CD4-positive, alpha-beta T cell treated with Interleukin-17A for 4 hours (primary cell): Measurements from ENCODE around the gene SUCO.
"Not testable (repeated sequence)": the region's sequence is repeated elsewhere in the genome, so short reads cannot be mapped to it uniquely, and the experiment has no call there.

ENCODE experiments used
- DNase-seq: peaks from one replicate; pipeline ENCODE4 v3.0.0-alpha.2; 2020; ENCODE audit warnings: mixed read lengths

SUCO gene

GRCh38 chr1:172616195-172616594, 83.2 kb downstream of the SUCO start:
- DNase-seq: no peak

- no peak for DNase-seq
Measured at GRCh38 chr1:172616636-172617035, 83.7 kb downstream of the SUCO start.

- DNase-seq: not testable (repeated sequence)
Measured at GRCh38 chr1:172620603-172621002, 87.7 kb downstream of the SUCO start.

GRCh38 chr1:172622541-172622940, 89.6 kb downstream of the SUCO start:
- no peak for DNase-seq

GRCh38 chr1:172623748-172624147, 90.8 kb downstream of the SUCO start:
- DNase-seq: no peak

DNA sequence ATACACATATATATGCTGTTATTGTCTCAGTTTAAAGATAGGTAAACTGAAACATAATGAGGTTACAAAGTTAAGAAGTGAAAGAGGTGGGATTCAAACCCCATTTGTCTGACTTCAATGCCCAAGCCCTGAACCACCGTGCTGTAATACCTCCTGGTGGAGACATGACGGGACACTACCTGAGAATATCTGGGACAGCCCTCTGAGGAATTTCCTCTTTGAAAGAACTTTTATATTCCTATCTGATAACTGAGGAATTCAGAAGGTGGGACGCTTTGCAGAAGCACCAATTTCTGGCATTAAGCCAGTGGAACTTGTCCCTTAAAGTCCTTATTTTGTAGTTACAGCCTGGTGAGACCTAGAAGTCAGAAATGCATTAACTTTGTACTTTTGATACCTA, 93.9 kb downstream of the SUCO start:
- no peak for DNase-seq

- DNase-seq: peak; percentile 27
Measured at GRCh38 chr1:172627702-172628101, 94.8 kb downstream of the SUCO start.

DNA sequence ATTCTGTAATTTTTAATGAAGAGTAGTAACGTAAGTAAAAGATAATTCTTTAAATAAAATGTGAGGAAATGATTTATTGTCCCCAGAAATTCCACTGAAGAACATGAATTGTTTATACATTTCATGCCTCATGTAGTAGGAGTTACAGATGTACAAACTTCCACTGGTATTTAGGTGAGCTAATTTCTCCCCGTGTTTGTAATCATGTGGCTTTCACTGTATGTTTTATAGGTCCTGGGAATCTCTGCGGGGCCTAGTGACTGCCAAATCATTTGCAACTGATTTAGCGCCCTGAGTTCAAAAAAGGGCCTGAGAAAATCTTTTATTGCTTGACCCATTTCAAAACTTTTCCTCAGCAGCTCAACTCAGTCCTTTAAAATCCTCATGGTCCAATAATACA, 95.5 kb downstream of the SUCO start:
- no peak for DNase-seq

DNA sequence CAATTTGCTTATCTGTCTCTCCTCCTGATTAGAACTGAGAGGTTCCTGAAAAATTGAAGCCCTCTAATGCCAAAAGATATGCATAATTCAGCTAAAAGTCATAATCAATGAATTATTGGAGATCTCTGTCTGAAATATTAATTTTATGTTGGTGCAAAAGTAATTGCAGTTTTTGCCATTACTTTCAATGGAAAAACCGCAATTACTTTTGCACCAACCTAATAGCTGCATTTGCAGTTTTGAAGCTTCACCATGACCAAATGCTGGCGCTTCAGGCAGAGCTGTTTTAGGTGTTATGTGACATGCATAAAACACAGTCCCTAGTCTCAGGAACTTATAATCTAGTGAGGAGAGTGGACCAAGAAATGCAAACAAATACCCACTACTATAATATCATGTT, 96.2 kb downstream of the SUCO start:
- no peak for DNase-seq

GRCh38 chr1:172629638-172630037, 96.7 kb downstream of the SUCO start:
- DNase-seq: no peak

- DNase-seq: no peak
Measured at GRCh38 chr1:172630056-172630818, 97.3 kb downstream of the SUCO start.

GRCh38 chr1:172630868-172631267, 97.9 kb downstream of the SUCO start:
- DNase-seq: no peak

DNA sequence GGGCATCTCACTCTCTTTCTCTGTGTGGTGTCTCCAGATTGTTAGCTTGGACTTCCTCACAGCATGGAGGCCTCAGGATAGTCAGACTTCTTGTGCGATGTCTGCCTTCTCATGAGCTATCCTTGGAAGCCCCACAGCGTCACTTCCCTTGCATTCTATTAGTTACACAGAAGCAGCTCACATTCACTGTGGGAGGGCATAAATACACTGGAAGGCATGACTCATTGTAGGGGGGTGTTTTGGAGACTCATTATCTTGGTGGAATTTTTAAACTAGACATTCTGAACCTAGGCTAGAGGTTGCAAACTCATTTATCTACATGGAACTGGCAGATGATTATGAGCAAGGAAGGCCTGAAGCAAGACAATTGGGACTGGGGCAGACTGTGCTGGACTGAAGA, 104.6 kb downstream of the SUCO start:
- DNase-seq: peak; percentile 26

DNA sequence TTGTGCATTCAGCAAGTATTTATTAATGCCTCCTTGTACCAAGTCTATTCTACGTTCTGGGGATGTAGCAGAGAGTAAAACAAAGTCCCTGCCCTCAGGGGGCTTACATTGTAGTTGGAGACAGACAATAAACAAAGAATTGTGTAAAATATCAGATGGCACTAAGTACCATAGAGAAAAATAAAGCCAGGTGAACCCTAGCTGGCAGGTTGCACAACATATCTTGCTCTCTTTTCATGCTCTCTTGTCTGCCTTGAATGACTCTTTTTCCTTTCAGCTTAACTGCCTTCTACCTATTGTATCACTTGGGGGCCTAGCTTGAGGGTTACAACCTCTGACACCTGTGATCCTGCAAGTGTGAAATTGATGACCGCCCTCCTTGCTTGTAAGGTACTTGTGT, 105.3 kb downstream of the SUCO start:
- no peak for DNase-seq

DNA sequence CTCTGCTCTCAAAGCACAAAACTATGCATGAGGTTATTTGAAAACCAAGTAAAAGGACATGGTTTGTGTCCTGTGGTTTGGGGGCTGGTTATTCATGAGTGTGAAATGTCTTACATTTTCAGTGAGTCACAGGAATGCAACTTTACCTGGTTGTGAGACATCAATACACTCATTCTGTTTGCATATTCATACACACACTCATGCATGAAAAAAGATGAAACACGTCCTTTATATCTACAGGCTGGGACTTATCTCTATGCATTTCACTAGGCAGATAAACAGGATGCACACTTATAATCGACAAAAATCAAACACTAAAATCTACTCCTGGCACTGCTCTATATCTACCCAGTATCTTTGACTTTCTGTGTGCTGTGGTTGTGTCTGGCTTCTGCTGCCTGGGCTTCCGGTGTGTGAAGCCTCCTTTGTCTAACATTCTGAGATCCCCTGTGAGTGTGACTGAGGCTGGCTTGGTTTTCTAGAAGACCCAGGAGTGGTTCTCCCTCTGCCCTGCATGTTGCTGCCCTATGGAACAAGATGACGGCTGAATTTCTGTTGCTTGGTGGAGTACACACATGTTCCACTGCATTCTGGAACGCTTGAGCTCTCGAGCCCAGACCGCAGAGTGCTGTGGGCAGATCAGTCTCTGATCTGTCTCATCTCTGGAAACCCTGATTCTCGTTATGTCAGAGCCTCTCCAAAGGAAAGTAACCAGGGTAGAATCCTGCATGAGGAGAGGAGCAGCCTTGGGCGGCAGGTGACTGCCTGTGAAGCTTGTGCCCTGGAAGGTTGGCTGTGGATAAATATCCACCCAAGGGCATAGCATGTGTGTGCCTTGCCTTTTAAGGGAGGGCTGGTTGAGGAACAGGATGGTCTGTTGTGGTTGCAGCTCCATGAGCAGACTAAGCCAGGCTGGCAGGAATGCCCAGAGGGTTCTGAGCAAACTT, 106.2 kb downstream of the SUCO start:
- DNase-seq: peak; percentile 77

DNA sequence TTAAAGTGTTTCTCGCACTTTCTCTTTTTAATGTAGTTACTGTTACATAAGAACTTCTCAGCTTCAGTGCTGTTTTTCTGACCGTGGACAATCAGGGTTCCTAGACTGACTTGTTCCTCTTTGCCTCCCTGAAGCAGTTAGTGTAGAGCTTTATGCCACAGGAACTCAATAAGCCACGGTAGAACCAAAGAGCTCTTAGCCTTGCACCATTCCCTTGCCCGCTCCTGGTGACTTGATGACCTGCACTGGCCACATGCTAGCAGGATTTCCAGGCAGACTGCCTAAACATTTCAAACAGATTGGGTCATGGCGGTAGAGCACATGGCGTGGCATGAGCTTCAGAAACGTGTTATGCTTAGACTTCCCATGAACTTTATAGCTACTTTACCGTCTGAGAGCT, 107.2 kb downstream of the SUCO start:
- DNase-seq: no peak

DNA sequence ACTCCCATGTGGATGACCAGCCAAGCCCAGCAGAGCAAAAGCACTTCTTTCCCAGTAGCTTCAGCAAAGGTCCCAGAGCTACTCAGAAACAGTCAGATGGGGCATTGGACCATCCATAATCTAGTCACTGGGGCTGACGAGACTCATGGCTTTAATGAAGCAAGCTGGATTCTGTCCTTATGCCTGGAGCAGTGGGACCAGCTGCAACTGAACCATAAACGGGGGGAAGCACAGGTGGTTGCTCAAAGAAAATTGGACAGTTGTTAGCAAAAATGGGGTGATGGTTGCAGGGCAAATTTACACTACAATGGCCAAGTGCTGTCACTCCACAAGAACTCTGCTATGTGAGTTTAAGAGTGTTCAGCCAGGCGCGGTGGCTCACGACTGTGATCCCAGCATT, 108.5 kb downstream of the SUCO start:
- no peak for DNase-seq

- no peak for DNase-seq
Measured at GRCh38 chr1:172642970-172643369, 110.0 kb downstream of the SUCO start.

- no peak for DNase-seq
Measured at GRCh38 chr1:172646653-172647052, 113.7 kb downstream of the SUCO start.

GRCh38 chr1:172647110-172647564, 114.2 kb downstream of the SUCO start:
- peak; percentile 53 for DNase-seq

- no peak for DNase-seq
Measured at GRCh38 chr1:172647987-172648386, 115.0 kb downstream of the SUCO start.

DNA sequence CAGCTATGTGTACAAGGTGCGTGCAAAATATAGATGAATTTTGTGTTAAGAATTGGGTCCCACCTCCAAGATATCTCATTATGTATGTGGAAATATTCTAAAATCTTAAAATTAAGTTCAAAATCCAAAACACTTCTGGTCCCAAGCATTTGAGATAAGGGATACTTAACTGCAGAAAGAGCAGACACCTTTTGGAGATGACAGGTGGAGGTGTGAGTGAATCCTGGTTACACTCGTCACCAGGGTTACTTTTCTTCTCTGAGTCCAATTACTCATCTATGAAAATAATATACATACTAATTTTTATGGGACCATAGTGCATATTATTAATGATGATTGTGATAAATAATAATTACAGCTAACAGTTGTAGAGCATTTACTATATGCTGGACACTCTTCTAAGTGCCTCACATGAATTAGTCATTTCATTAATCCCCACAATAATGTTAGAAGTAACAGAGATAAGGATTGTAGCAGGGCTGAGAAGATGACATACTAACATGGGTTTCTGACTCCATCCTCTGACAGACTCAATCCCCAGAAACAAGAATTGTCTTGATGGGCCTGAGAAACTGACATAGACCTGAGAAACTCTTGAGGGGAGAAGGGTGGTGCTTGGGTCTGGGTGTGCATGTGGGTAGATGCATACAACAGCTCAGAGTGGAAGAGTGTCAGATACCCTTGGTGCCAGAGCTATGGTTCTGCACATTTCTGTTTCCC, 117.7 kb downstream of the SUCO start:
- DNase-seq: no peak

GRCh38 chr1:172653015-172653709, 120.2 kb downstream of the SUCO start:
- DNase-seq: no peak
